Measurements from ENCODE around the gene ZFYVE9. TPM values are rescaled to one million over a fixed set of nuclear protein-coding genes. Genes with fewer than 3 reads are reported as not detected.

Gene ZFYVE9
- total and polyA plus RNA-seq, 2 experiments from 2014 or later, result 5.4 to 27.3 TPM

DNA sequence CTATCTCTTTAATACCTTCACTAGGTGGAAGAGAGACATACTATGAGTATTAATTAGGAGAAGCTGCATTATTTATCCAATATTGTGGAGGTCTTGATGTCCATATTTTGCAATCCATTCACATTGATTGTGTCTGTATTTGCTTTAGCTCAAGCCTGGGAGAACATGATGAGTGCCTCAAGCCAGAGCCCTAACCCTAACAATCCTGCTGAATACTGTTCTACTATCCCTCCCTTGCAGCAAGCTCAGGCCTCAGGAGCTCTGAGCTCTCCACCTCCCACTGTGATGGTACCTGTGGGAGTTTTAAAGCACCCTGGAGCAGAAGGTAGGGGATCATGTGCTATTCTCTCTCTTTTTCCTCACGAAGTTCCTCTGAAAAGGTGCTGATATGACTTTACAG, 124.6 kb downstream of the ZFYVE9 start (continued):
- TF ChIP-seq, protein P1, sequence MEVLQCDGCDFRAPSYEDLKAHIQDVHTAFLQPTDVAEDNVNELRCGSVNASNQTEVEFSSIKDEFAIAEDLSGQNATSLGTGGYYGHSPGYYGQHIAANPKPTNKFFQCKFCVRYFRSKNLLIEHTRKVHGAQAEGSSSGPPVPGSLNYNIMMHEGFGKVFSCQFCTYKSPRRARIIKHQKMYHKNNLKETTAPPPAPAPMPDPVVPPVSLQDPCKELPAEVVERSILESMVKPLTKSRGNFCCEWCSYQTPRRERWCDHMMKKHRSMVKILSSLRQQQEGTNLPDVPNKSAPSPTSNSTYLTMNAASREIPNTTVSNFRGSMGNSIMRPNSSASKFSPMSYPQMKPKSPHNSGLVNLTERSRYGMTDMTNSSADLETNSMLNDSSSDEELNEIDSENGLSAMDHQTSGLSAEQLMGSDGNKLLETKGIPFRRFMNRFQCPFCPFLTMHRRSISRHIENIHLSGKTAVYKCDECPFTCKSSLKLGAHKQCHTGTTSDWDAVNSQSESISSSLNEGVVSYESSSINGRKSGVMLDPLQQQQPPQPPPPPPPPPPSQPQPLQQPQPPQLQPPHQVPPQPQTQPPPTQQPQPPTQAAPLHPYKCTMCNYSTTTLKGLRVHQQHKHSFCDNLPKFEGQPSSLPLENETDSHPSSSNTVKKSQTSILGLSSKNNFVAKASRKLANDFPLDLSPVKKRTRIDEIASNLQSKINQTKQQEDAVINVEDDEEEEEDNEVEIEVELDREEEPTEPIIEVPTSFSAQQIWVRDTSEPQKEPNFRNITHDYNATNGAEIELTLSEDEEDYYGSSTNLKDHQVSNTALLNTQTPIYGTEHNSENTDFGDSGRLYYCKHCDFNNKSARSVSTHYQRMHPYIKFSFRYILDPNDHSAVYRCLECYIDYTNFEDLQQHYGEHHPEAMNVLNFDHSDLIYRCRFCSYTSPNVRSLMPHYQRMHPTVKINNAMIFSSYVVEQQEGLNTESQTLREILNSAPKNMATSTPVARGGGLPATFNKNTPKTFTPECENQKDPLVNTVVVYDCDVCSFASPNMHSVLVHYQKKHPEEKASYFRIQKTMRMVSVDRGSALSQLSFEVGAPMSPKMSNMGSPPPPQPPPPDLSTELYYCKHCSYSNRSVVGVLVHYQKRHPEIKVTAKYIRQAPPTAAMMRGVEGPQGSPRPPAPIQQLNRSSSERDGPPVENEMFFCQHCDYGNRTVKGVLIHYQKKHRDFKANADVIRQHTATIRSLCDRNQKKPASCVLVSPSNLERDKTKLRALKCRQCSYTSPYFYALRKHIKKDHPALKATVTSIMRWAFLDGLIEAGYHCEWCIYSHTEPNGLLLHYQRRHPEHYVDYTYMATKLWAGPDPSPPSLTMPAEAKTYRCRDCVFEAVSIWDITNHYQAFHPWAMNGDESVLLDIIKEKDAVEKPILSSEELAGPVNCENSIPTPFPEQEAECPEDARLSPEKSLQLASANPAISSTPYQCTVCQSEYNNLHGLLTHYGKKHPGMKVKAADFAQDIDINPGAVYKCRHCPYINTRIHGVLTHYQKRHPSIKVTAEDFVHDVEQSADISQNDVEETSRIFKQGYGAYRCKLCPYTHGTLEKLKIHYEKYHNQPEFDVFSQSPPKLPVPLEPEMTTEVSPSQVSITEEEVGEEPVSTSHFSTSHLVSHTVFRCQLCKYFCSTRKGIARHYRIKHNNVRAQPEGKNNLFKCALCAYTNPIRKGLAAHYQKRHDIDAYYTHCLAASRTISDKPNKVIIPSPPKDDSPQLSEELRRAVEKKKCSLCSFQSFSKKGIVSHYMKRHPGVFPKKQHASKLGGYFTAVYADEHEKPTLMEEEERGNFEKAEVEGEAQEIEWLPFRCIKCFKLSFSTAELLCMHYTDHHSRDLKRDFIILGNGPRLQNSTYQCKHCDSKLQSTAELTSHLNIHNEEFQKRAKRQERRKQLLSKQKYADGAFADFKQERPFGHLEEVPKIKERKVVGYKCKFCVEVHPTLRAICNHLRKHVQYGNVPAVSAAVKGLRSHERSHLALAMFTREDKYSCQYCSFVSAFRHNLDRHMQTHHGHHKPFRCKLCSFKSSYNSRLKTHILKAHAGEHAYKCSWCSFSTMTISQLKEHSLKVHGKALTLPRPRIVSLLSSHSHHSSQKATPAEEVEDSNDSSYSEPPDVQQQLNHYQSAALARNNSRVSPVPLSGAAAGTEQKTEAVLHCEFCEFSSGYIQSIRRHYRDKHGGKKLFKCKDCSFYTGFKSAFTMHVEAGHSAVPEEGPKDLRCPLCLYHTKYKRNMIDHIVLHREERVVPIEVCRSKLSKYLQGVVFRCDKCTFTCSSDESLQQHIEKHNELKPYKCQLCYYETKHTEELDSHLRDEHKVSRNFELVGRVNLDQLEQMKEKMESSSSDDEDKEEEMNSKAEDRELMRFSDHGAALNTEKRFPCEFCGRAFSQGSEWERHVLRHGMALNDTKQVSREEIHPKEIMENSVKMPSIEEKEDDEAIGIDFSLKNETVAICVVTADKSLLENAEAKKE (CRISPR knock-in tag; IDR thresholded peaks at IDR 0.05), result no peak
- no peak for TF ChIP-seq CREB1 (CRISPR knock-in tag; IDR thresholded peaks at IDR 0.05; ENCODE audit: low read depth)
- TF ChIP-seq REST (IDR thresholded peaks at IDR 0.05; ENCODE audit: unreplicated experiment), result no peak
- TF ChIP-seq STAT1 (IDR thresholded peaks at IDR 0.05; ENCODE audit: unreplicated experiment), result no peak
- TF ChIP-seq, protein P2, sequence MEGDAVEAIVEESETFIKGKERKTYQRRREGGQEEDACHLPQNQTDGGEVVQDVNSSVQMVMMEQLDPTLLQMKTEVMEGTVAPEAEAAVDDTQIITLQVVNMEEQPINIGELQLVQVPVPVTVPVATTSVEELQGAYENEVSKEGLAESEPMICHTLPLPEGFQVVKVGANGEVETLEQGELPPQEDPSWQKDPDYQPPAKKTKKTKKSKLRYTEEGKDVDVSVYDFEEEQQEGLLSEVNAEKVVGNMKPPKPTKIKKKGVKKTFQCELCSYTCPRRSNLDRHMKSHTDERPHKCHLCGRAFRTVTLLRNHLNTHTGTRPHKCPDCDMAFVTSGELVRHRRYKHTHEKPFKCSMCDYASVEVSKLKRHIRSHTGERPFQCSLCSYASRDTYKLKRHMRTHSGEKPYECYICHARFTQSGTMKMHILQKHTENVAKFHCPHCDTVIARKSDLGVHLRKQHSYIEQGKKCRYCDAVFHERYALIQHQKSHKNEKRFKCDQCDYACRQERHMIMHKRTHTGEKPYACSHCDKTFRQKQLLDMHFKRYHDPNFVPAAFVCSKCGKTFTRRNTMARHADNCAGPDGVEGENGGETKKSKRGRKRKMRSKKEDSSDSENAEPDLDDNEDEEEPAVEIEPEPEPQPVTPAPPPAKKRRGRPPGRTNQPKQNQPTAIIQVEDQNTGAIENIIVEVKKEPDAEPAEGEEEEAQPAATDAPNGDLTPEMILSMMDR (conservative IDR thresholded peaks at IDR 0.05; ENCODE audit: low read depth in 2 of 2), result no peak
- TF ChIP-seq NANOG (IDR thresholded peaks at IDR 0.05; ENCODE audit: borderline replicate concordance), result no peak
- no peak for TF ChIP-seq ZNF331 (CRISPR knock-in tag; IDR thresholded peaks at IDR 0.05; ENCODE audit: low read depth)
- no peak for TF ChIP-seq JUNB (IDR thresholded peaks at IDR 0.05; ENCODE audit: unreplicated experiment)
- TF ChIP-seq EZH2 (IDR thresholded peaks at IDR 0.05; ENCODE audit: low read depth, unreplicated experiment), result no peak

Data from GM23338 (cell line).